ENCODE measurements around the gene FAM200B.

FAM200B gene

GRCh38 chr4:15717657-15718416 lies 36.2 kb downstream of the FAM200B start:
- no peaks in the 10 kb centered on the region for H4K20me1 ChIP-seq (ENCODE audit: insufficient read depth, low read length)
- no peak overlapping the region for H3K4me3 ChIP-seq (ENCODE audit: low read depth, low read length, poor library complexity, severe bottlenecking)
- no peaks in the 10 kb centered on the region for H3K4me1 ChIP-seq (ENCODE audit: insufficient read depth, low read length, severe bottlenecking)
- H3K9me3 ChIP-seq (ENCODE audit: low read length): no peaks in the 10 kb centered on the region
- no peaks in the 10 kb centered on the region for H3F3A ChIP-seq (ENCODE audit: insufficient read depth, low read length)
- H3K27ac ChIP-seq (ENCODE audit: low read depth, low read length, poor library complexity, severe bottlenecking): no peak overlapping the region
- H3K27me3 ChIP-seq (ENCODE audit: insufficient read depth, low read length): no peaks in the 10 kb centered on the region
- no peak for TF ChIP-seq EZH2 (IDR thresholded peaks at IDR 0.05; ENCODE audit: borderline replicate concordance, low read length)
- TF ChIP-seq, protein P1, sequence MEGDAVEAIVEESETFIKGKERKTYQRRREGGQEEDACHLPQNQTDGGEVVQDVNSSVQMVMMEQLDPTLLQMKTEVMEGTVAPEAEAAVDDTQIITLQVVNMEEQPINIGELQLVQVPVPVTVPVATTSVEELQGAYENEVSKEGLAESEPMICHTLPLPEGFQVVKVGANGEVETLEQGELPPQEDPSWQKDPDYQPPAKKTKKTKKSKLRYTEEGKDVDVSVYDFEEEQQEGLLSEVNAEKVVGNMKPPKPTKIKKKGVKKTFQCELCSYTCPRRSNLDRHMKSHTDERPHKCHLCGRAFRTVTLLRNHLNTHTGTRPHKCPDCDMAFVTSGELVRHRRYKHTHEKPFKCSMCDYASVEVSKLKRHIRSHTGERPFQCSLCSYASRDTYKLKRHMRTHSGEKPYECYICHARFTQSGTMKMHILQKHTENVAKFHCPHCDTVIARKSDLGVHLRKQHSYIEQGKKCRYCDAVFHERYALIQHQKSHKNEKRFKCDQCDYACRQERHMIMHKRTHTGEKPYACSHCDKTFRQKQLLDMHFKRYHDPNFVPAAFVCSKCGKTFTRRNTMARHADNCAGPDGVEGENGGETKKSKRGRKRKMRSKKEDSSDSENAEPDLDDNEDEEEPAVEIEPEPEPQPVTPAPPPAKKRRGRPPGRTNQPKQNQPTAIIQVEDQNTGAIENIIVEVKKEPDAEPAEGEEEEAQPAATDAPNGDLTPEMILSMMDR (IDR thresholded peaks at IDR 0.05; ENCODE audit: low read length): no peak
- H3K9me2 ChIP-seq (ENCODE audit: low read depth, low read length): no peaks in the 10 kb centered on the region
- no peaks in the 10 kb centered on the region for H3K36me3 ChIP-seq (ENCODE audit: insufficient read depth, low read length)
- H3K4me2 ChIP-seq (ENCODE audit: low read length): no peak overlapping the region
- no peak overlapping the region for H3K9ac ChIP-seq (ENCODE audit: low read length)
- H3K79me2 ChIP-seq (ENCODE audit: insufficient read depth, low read length): no peaks in the 10 kb centered on the region
- H2AFZ ChIP-seq (ENCODE audit: low read length): no peak overlapping the region

DNA sequence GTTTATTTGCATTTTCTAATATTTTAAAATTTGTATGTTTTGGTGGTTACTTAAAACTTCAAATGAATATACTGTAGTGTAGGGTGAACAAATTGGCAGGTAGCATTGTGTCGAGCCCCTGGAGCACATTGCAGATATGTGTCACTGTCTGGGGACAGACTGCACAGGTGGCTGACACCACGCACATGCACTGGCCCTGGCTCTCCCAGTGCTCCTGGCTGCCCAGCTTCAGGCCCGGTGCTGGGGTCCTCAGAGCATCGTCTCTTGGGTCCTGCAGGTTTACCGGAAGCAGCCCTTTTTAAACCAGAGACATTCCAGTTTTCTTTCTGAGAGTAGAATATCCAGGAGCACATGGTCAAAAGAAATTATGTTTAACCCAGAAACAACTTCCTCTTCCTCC lies 36.8 kb downstream of the FAM200B start:
- Histone ChIP-seq H3K9me3 (ENCODE audit: low read length) (no peaks in the 10 kb centered on the region), H3K4me1 (ENCODE audit: insufficient read depth, low read length, severe bottlenecking) (no peaks in the 10 kb centered on the region), H3K79me2 (ENCODE audit: insufficient read depth, low read length) (no peaks in the 10 kb centered on the region), H3F3A (ENCODE audit: insufficient read depth, low read length) (no peaks in the 10 kb centered on the region), H3K27me3 (ENCODE audit: insufficient read depth, low read length) (no peaks in the 10 kb centered on the region), H3K9me2 (ENCODE audit: low read depth, low read length) (no peaks in the 10 kb centered on the region), H2AFZ (ENCODE audit: low read length) (no peak overlapping the region), H3K36me3 (ENCODE audit: insufficient read depth, low read length) (no peaks in the 10 kb centered on the region), H3K4me2 (ENCODE audit: low read length) (no peak overlapping the region), H3K4me3 (ENCODE audit: low read depth, low read length, poor library complexity, severe bottlenecking) (no peak overlapping the region), H3K9ac (ENCODE audit: low read length) (no peak overlapping the region), H3K27ac (ENCODE audit: low read depth, low read length, poor library complexity, severe bottlenecking) (no peak overlapping the region), H4K20me1 (ENCODE audit: insufficient read depth, low read length) (no peaks in the 10 kb centered on the region)
- TF ChIP-seq, protein P1 (IDR thresholded peaks at IDR 0.05; ENCODE audit: low read length): no peak
- TF ChIP-seq EZH2 (IDR thresholded peaks at IDR 0.05; ENCODE audit: borderline replicate concordance, low read length): no peak

- Histone ChIP-seq H3K27ac (ENCODE audit: low read depth, low read length, poor library complexity, severe bottlenecking) (no peak overlapping the region), H3K36me3 (ENCODE audit: insufficient read depth, low read length) (no peaks in the 10 kb centered on the region), H3K4me2 (ENCODE audit: low read length) (no peak overlapping the region), H3K79me2 (ENCODE audit: insufficient read depth, low read length) (no peaks in the 10 kb centered on the region), H2AFZ (ENCODE audit: low read length) (no peak overlapping the region), H3F3A (ENCODE audit: insufficient read depth, low read length) (no peaks in the 10 kb centered on the region), H3K9ac (ENCODE audit: low read length) (no peak overlapping the region), H3K4me3 (ENCODE audit: low read depth, low read length, poor library complexity, severe bottlenecking) (no peak overlapping the region), H3K4me1 (ENCODE audit: insufficient read depth, low read length, severe bottlenecking) (no peaks in the 10 kb centered on the region), H4K20me1 (ENCODE audit: insufficient read depth, low read length) (no peaks in the 10 kb centered on the region), H3K27me3 (ENCODE audit: insufficient read depth, low read length) (no peaks in the 10 kb centered on the region), H3K9me2 (ENCODE audit: low read depth, low read length) (no peaks in the 10 kb centered on the region), H3K9me3 (ENCODE audit: low read length) (no peaks in the 10 kb centered on the region)
- TF ChIP-seq, protein P1 (IDR thresholded peaks at IDR 0.05; ENCODE audit: low read length): no peak
- TF ChIP-seq EZH2 (IDR thresholded peaks at IDR 0.05; ENCODE audit: borderline replicate concordance, low read length): no peak
Measured at GRCh38 chr4:15718959-15719358, 37.3 kb downstream of the FAM200B start.

All from OCI-LY1 (cell line).